ENCODE results near the gene CCDC57. TPM values are rescaled to one million over a fixed set of nuclear protein-coding genes. Genes with fewer than 3 reads are reported as not detected.

The CCDC57 gene
- total and polyA plus RNA-seq, 2 of the 4 experiments (the other 2 are of a cell fraction): 7.3 to 31.3 TPM

GRCh38 chr17:82219753-82220709, 7.4 kb upstream of the CCDC57 start:
- CTCF ChIA-PET: no interaction called here
- in situ Hi-C loops (cut with MboI; ENCODE audit: low sequenced_read_pairs): no loop called here
- TF ChIP-seq MXI1 (IDR thresholded peaks at IDR 0.05; ENCODE audit: borderline replicate concordance, low read depth, low read length): no peak
- TF ChIP-seq MAFK (IDR thresholded peaks at IDR 0.05; ENCODE audit: low read depth, low read length): no peak
- no peak for TF ChIP-seq RFX5 (IDR thresholded peaks at IDR 0.05; ENCODE audit: low read depth, low read length)
- TF ChIP-seq BHLHE40 (IDR thresholded peaks at IDR 0.05; ENCODE audit: low read depth, low read length): no peak
- no peak for TF ChIP-seq NFE2L2 (IDR thresholded peaks at IDR 0.05; ENCODE audit: low read depth, low read length)
- TF ChIP-seq CHD1 (IDR thresholded peaks at IDR 0.05; ENCODE audit: low read depth, low read length): no peak
- no peak for TF ChIP-seq CEBPB (IDR thresholded peaks at IDR 0.05; ENCODE audit: low read depth, low read length)
- TF ChIP-seq MAZ (IDR thresholded peaks at IDR 0.05; ENCODE audit: borderline replicate concordance, low read depth, low read length): no peak
- TF ChIP-seq POLR2A (IDR thresholded peaks at IDR 0.05; ENCODE audit: low read depth, low read length): no peak
- TF ChIP-seq RAD21 (IDR thresholded peaks at IDR 0.05; ENCODE audit: low read length): no peak
- TF ChIP-seq CTCF (conservative IDR thresholded peaks at IDR 0.05; ENCODE audit: low read depth, low read length): no peak
- no peak for TF ChIP-seq USF2 (IDR thresholded peaks at IDR 0.05; ENCODE audit: low read depth, low read length)
- no peak for TF ChIP-seq ELK1 (IDR thresholded peaks at IDR 0.05; ENCODE audit: borderline replicate concordance, low read depth, low read length)
- no peak for TF ChIP-seq FOS (IDR thresholded peaks at IDR 0.05; ENCODE audit: low read depth, low read length)

More at GRCh38 chr17:82219753-82220709, 7.4 kb upstream of the CCDC57 start:
- Histone ChIP-seq H3K23ac (ENCODE audit: low read depth, low read length) (no peak overlapping the region), H4K20me1 (ENCODE audit: insufficient read depth, low read length) (no peaks in the 10 kb centered on the region), H4K8ac (ENCODE audit: low read depth in 2 of 2, low read length in 2 of 2) (no peak overlapping the region), H3K9me1 (ENCODE audit: insufficient read depth, low read length) (peaks cover 29% of the 10 kb centered on the region), H3K9me3 (ENCODE audit: control insufficient read depth, insufficient read depth, low read length) (no peaks in the 10 kb centered on the region), H3K4ac (ENCODE audit: low read depth, low read length) (peak overlapping the region; percentile 76), H4K5ac (ENCODE audit: low read depth, low read length) (no peak overlapping the region), H3K4me1 (ENCODE audit: control insufficient read depth, insufficient read depth, low read length) (peaks cover 37% of the 10 kb centered on the region), H2BK120ac (ENCODE audit: low read depth, low read length) (peak overlapping the region; percentile 96), H2AK5ac (ENCODE audit: low read depth, low read length) (peak overlapping the region; percentile 90), H2AK9ac (replicated peaks; ENCODE audit: low read depth, low read length, poor library complexity) (peak overlapping the region; percentile 89), H3K14ac (replicated peaks; ENCODE audit: low read depth, low read length) (no peak overlapping the region), H2BK20ac (ENCODE audit: low read depth, low read length) (peak overlapping the region; percentile 67; the same call in 1 of the 2 replicates), H3K27me3 (ENCODE audit: control insufficient read depth, insufficient read depth, low read length) (no peaks in the 10 kb centered on the region), H2AFZ (replicated peaks; ENCODE audit: low read length, poor library complexity) (peak overlapping the region; percentile 43), H3K56ac (ENCODE audit: extremely low read depth, insufficient read depth, low read length) (no peak overlapping the region), H3K36me3 (ENCODE audit: control insufficient read depth, insufficient read depth, low read length) (no peaks in the 10 kb centered on the region), H3K4me2 (ENCODE audit: low read depth, low read length) (no peak overlapping the region), H3K18ac (ENCODE audit: low read depth, low read length) (no peak overlapping the region), H3K9ac (ENCODE audit: low read depth, low read length) (no peak overlapping the region), H4K91ac (ENCODE audit: insufficient read depth, low read depth, low read length) (peak overlapping the region; percentile 68; the same call in 1 of the 2 replicates), H2BK15ac (ENCODE audit: low read depth, low read length) (peak overlapping the region; percentile 98; the same call in 2 of the 3 replicates), H3K79me1 (ENCODE audit: low read depth in 1 of 2, low read length in 2 of 2) (peaks cover 18 to 62% of the 10 kb centered on the region in 2 experiments; a peak in 3 of 4 replicates), H2BK5ac (ENCODE audit: low read depth, low read length, poor library complexity, severe bottlenecking) (peak overlapping the region; percentile 91), H3K27ac (ENCODE audit: insufficient read depth, low read length) (no peak overlapping the region), H3K4me3 (ENCODE audit: insufficient read depth, low read depth, low read length) (no peak overlapping the region)
- BruUV-seq (replicated peaks): no TSS peak
- WGBS, 2 experiments (ENCODE audit: extremely low coverage in 2 of 2, insufficient read length in 1 of 2): 100% methylated on average over 1 of the region's 11 CpGs; no CpG with 5 or more reads in 1 of the 2 experiments
- no peak for ATAC-seq (ENCODE audit: low read depth)
- dilution Hi-C loops (cut with HindIII; ENCODE audit: low sequenced_read_pairs, unreplicated experiment): no loop called here
- no peak for DNase-seq
- POLR2A ChIA-PET (ENCODE audit: unreplicated experiment): interaction anchor here (0.6 to 2.2 kb wide), 2 partner anchors 9 to 129 kb away, joined by 5 read pairs; partner anchors contain the start of gene SLC16A3
- intact Hi-C loops (cut with micrococcal nuclease): no loop called here

Measured in IMR-90 (cell line).